Ectodermal cell (in vitro differentiated cells): Measurements from ENCODE around the gene ZBTB7C.
"Not testable (repeated sequence)": the region's sequence is repeated elsewhere in the genome, so short reads cannot be mapped to it uniquely, and the experiment has no call there.

Experiments used
- H3K27ac ChIP-seq: 2 replicates; pipeline ENCODE4 v1.7.0; 2013; ENCODE audit warnings: mild to moderate bottlenecking, low read depth, low read length; ENCODE audit not compliant: insufficient read depth, poor library complexity, severe bottlenecking
- H3K27me3 ChIP-seq: 2 replicates; pipeline ENCODE4 v1.7.0; 2013; ENCODE audit warnings: mild to moderate bottlenecking, low read length; ENCODE audit not compliant: insufficient read depth, control insufficient read depth, poor library complexity, severe bottlenecking
- H3K36me3 ChIP-seq: one replicate; pipeline ENCODE4 v1.7.0; 2013; ENCODE audit warnings: low read length; ENCODE audit not compliant: control insufficient read depth, insufficient read depth
- H3K4me1 ChIP-seq: one replicate; pipeline ENCODE4 v1.7.0; 2013; ENCODE audit warnings: low read length; ENCODE audit not compliant: control insufficient read depth, insufficient read depth
- H3K4me3 ChIP-seq: 2 replicates; pipeline ENCODE4 v1.7.0; 2013; ENCODE audit warnings: low read depth, low read length, control low read depth; ENCODE audit not compliant: insufficient read depth
- H3K9me3 ChIP-seq: 2 replicates; pipeline ENCODE4 v1.7.0; 2013; ENCODE audit warnings: mild to moderate bottlenecking, low read length, moderate library complexity; ENCODE audit not compliant: control insufficient read depth
- WGBS, 2 experiments: methylation state at CpG; one replicate each; pipeline ENCODE4 v1.1.7; 2013; ENCODE audit warnings: missing lambda C conversion rate in 2 of 2; 5-methylcytosine and 5-hydroxymethylcytosine counted together

Gene ZBTB7C

DNA sequence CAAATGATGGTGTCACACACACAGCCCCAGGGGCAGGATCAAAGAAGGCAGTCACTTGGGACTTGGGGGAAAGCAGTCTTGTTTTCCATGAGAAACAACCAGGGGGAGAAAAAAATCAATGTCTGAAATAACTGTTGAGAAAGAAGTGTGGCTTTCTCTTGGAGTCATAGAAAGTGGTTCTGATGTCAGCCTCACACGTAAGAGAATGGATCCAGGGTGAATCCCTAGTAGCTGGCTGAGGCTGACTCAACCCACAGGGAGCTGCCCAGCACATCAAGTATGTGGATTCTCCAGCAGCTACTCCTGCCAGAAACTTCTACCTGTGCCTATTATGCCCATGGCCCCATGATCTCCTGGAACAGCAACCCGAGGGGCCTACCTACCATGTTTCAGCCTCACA lies 33.6 kb upstream of the ZBTB7C start:
- Histone ChIP-seq H3K4me1 (no peaks in the 10 kb centered on the region), H3K9me3 (no peaks in the 10 kb centered on the region), H3K4me3 (no peak overlapping the region), H3K27ac (no peak overlapping the region), H3K27me3 (no peaks in the 10 kb centered on the region), H3K36me3 (no peaks in the 10 kb centered on the region)
- WGBS, 2 experiments, result 89 to 90% methylated on average over 2 of the region's 2 CpGs

DNA sequence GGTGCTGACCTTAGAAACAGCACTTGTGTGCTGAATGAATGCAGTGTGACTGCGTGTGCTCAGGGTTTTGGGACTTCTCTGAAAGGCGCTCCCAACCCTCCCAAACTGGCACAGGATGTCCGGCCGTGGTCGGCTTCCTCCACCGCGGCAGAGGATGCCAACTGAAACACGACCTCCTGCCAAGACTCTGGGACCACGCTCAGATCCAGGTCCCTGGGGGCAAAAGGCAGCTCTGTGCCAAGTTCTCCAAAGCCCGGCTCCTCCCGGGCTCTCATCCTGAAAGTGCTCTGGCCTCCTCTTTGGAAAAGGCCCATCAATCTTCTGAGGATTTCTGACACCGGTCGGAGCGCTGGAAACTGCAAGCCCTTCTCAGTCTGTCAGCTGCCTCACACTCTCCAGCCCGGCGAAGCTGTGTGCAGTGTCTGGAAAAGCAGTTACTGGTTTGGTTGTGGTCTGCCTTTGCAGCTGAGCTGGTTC lies 32.3 kb upstream of the ZBTB7C start:
- Histone ChIP-seq H3K9me3 (no peaks in the 10 kb centered on the region), H3K36me3 (no peaks in the 10 kb centered on the region), H3K27ac (no peak overlapping the region), H3K4me3 (no peak overlapping the region), H3K27me3 (no peaks in the 10 kb centered on the region), H3K4me1 (no peaks in the 10 kb centered on the region)
- 87 to 90% methylated on average over 16 of the region's 16 CpGs for WGBS, 2 experiments

DNA sequence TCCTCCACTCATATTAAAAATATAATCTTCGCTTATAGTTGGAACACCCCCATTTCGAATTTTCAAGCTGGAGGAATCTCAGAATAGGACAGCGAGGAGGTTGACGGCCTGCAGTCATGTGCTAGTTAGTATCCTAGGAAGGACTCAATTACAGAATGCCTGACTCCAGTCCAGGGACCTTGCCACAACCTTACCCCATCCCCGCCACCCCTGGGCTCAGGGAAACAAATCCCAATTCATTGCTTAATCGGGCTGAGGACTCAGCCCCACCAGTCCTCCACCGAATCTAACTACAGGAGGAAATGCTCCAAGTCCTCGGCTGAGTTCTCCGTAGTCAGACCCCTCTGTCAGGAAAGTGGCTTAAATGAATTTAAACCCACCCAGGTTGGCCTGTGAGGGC lies 31.7 kb upstream of the ZBTB7C start:
- Histone ChIP-seq H3K36me3 (no peaks in the 10 kb centered on the region), H3K27me3 (no peaks in the 10 kb centered on the region), H3K27ac (no peak overlapping the region), H3K4me3 (no peak overlapping the region), H3K4me1 (no peaks in the 10 kb centered on the region), H3K9me3 (no peaks in the 10 kb centered on the region)
- WGBS, 2 experiments, result 91 to 94% methylated on average over 9 of the region's 9 CpGs

DNA sequence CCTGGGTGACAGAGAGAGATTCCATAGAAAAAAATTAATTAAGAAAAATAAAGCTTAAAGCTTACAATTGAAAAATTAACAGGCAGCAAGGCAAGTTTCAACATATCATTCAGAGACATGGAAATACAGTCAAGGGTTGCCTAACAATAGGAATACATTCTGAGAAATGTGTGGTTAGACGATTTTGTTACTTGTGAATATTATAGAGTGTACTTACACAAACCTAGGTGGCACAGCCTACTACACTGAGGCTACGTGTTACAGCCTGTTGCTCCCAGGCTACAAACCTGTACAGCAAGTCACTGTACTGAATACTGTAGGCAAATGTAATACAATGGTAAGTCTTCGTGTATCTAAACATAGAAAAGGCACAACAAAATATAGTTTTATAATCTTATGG lies 27.7 kb upstream of the ZBTB7C start:
- H3K4me1 ChIP-seq, result no peaks in the 10 kb centered on the region
- H3K27ac ChIP-seq, result no peak overlapping the region
- H3K9me3 ChIP-seq, result no peaks in the 10 kb centered on the region
- H3K36me3 ChIP-seq, result no peaks in the 10 kb centered on the region
- 89 to 91% methylated on average over 2 of the region's 3 CpGs for WGBS, 2 experiments
- H3K27me3 ChIP-seq, result no peaks in the 10 kb centered on the region
- H3K4me3 ChIP-seq, result no peak overlapping the region

DNA sequence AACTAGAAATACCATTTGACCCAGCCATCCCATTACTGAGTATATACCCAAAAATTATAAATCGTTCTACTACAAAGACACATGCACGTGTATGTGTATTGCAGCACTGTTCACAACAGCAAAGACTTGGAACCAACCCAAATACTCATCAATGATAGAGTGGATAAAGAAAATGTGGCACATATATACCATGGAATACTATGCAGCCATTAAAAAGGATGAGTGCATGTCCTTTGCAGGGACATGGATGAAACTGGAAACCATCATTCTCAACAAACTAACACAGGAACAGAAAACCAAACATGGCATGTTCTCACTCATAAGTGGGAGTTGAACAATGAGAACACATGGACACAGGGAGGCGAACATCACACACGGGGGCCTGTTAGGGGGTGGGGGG lies 25.2 kb upstream of the ZBTB7C start:
- H3K4me3 ChIP-seq, H3K27ac ChIP-seq, H3K36me3 ChIP-seq, H3K4me1 ChIP-seq, H3K9me3 ChIP-seq, H3K27me3 ChIP-seq: not testable (repeated sequence)
- WGBS, 2 experiments, result 89 to 91% methylated on average over 4 of the region's 4 CpGs

DNA sequence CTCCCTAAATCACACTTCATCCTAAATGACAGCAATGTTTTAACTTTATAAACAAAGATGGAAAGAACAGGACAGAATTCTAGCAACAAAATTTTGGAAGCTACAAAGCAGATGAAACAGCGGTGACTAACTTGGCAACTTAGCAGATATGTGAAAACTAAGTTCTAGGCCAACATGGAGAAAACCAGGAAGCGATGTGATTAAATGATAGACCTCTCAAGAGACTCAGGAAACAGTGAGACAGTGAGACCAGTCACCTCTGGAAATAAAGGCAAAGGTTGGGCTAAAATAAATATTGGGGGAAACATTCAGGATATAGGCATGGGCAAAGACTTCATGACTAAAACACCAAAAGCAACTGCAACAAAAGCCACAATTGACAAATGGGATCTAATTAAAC lies 24.4 kb upstream of the ZBTB7C start:
- WGBS, 2 experiments, result 92 to 95% methylated on average over 2 of the region's 2 CpGs

DNA sequence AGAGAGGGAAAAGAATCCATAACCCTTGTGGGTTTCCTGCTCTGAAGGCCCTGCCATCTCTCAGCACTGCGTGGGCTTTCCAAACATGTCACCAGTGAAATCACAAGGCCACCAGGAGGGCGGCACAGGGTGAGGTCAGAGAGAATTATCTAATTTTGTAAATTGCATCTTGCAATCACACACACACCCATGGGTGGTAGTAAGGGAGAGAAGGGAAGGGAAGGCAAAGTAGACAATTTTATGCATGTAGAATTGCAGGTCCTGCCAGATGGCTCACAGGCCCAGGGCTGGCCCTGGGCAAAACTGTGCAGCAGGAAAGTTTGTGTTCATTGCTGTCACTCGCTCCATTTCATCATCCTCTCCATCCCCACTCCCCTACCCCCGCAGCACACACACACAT lies 21.0 kb upstream of the ZBTB7C start:
- Histone ChIP-seq H3K27me3 (no peaks in the 10 kb centered on the region), H3K9me3 (no peaks in the 10 kb centered on the region), H3K27ac (no peak overlapping the region), H3K4me3 (no peak overlapping the region), H3K36me3 (no peaks in the 10 kb centered on the region), H3K4me1 (no peaks in the 10 kb centered on the region)
- 85% methylated on average over 3 to 4 of the region's 4 CpGs for WGBS, 2 experiments

More for the DNA sequence above, 24.4 kb upstream of the ZBTB7C start:
- no peaks in the 10 kb centered on the region for H3K9me3 ChIP-seq
- H3K27me3 ChIP-seq, result no peaks in the 10 kb centered on the region
- no peak overlapping the region for H3K27ac ChIP-seq
- H3K4me1 ChIP-seq, result no peaks in the 10 kb centered on the region
- no peak overlapping the region for H3K4me3 ChIP-seq
- H3K36me3 ChIP-seq, result no peaks in the 10 kb centered on the region

DNA sequence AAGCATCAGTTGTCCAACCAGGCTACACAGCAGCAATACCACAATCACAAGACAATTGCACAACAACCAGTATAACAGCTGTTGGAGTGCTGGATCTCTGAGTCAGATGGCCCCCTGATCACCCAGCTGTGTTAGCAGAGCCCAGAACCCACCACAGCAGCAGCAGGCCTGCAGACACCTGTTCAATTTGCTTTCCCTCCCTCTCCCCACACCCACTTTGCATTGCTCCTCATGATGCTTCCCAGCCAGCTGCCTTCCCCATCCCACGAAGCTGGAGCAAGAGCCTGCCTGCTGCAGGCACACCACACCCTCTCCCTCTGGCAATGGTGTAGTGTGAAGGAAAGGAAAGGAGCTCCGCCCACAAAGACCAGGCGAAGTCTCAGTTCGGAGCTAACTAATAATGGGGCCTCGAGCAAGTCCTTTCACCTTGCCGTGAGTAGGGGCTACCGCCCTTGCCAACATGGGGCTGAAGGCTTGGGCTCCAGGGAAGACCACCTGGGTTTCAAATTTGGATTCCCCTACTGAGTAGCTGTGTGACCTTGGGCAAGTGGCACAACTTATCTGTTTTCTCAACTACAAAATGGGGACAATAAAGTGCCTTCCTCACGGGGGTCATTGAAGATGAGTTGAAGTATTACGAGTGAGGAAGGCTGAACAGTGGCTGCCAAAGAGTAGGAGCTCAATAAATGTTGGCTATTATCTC lies 19.4 kb upstream of the ZBTB7C start:
- Histone ChIP-seq H3K36me3 (no peaks in the 10 kb centered on the region), H3K4me1 (no peaks in the 10 kb centered on the region), H3K27me3 (peaks cover 9% of the 10 kb centered on the region), H3K27ac (no peak overlapping the region), H3K4me3 (no peak overlapping the region), H3K9me3 (no peaks in the 10 kb centered on the region)
- 73 to 78% methylated on average over 9 of the region's 9 CpGs for WGBS, 2 experiments

DNA sequence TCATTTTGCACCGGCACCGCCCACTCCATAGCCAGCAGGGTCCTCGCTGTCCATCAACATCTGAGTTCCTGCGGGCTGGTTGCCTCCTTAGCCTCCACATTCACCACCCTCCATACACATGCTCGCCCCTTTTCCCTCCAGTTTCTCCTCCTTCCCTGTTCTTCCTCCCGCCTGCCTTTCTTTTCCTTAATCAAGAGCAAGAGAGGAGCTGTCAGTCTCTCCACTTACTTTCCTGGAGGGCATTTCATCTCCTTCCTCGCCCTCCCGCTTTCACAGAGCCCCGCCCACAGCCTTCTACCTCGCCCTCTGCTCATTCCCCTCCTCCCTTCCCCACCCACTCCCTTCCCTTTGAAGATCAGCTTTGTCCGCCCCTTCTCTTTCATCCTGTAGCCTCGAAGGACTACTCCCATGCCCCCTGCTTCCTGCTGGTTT lies 13.8 kb upstream of the ZBTB7C start:
- no peaks in the 10 kb centered on the region for H3K36me3 ChIP-seq
- 4 to 7% methylated on average over 12 of the region's 12 CpGs for WGBS, 2 experiments
- H3K9me3 ChIP-seq, result no peaks in the 10 kb centered on the region
- H3K4me3 ChIP-seq, result no peak overlapping the region
- H3K4me1 ChIP-seq, result peaks cover 9% of the 10 kb centered on the region
- H3K27me3 ChIP-seq, result peaks cover 9% of the 10 kb centered on the region
- no peak overlapping the region for H3K27ac ChIP-seq

DNA sequence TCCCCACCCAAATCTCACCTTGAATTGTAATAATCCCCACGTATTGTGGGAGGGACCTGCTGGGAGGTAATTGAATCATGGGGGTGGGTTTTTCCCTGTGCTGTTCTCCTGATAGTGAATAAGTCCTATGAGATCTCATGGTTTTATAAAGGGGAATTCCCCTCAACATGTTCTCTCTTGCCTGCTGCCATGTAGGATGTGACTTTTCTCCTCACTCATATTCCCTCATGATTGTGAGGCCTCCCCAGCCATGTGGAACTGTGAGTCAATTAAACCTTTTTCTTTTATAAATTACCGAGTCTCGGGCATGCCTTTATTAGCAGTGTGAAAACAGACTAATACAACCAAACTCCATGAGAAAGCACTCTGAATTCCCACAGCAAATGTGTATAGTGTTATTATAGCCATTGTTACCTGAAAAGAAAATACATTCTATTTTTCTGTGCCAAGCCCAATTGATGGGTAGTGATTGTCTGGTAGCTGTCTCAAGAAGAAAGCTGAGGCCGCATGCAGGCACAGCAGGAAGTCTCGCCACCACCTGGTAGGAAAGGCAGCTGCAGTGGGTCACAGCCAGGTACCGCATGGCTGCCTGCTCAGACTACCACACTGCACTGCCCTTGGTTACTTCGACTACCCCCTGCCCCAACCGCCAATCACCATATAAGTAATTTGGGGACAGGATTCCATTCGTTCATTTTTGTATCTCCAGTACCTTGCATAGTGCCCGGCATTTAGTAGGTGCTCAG lies 10.3 kb upstream of the ZBTB7C start:
- Histone ChIP-seq H3K36me3 (no peaks in the 10 kb centered on the region), H3K27ac (no peak overlapping the region), H3K4me1 (peaks cover 9% of the 10 kb centered on the region), H3K4me3 (no peak overlapping the region), H3K27me3 (peaks cover 19% of the 10 kb centered on the region), H3K9me3 (no peaks in the 10 kb centered on the region)
- WGBS, 2 experiments, result 86 to 89% methylated on average over 10 of the region's 10 CpGs
